ENCODE data around the gene GREB1L. TPM values are rescaled to one million over a fixed set of nuclear protein-coding genes. Genes with fewer than 3 reads are reported as not detected.
"Not testable (repeated sequence)": the region's sequence is repeated elsewhere in the genome, so short reads cannot be mapped to it uniquely, and the experiment has no call there.

The GREB1L gene
- total RNA-seq, 6 experiments from 2014 or later, result 3.1 to 7.9 (median 5.7) TPM

GRCh38 chr18:21270453-21270852, 28.4 kb downstream of the GREB1L start:
- Histone ChIP-seq H3K27ac (no peak overlapping the region), H3K9me3 (no peaks in the 10 kb centered on the region), H3K4me1 (peaks cover 0 to 11% (median 0%) of the 10 kb centered on the region in 4 donors), H3K4me3 (no peak overlapping the region), H3K27me3 (no peaks in the 10 kb centered on the region), H3K36me3 (no peaks in the 10 kb centered on the region)
- 83% methylated on average over 3 of the region's 3 CpGs for WGBS (ENCODE audit: insufficient coverage, low coverage, low lambda C conversion rate, missing lambda C conversion rate)
- intact Hi-C loops (cut with DNase I), result no loop called here
- DNase-seq, result no peak
- TF ChIP-seq POLR2A (IDR thresholded peaks at IDR 0.05), result no peak
- TF ChIP-seq, protein P1, sequence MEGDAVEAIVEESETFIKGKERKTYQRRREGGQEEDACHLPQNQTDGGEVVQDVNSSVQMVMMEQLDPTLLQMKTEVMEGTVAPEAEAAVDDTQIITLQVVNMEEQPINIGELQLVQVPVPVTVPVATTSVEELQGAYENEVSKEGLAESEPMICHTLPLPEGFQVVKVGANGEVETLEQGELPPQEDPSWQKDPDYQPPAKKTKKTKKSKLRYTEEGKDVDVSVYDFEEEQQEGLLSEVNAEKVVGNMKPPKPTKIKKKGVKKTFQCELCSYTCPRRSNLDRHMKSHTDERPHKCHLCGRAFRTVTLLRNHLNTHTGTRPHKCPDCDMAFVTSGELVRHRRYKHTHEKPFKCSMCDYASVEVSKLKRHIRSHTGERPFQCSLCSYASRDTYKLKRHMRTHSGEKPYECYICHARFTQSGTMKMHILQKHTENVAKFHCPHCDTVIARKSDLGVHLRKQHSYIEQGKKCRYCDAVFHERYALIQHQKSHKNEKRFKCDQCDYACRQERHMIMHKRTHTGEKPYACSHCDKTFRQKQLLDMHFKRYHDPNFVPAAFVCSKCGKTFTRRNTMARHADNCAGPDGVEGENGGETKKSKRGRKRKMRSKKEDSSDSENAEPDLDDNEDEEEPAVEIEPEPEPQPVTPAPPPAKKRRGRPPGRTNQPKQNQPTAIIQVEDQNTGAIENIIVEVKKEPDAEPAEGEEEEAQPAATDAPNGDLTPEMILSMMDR (IDR thresholded peaks at IDR 0.05), result no peak
- no peak for ATAC-seq

GRCh38 chr18:21272016-21272579, 30.1 kb downstream of the GREB1L start:
- DNase-seq (no peak), ATAC-seq (no peak)
- Histone ChIP-seq H3K27me3 (no peaks in the 10 kb centered on the region), H3K27ac (no peak overlapping the region), H3K9me3 (no peaks in the 10 kb centered on the region), H3K36me3 (no peaks in the 10 kb centered on the region), H3K4me3 (no peak overlapping the region), H3K4me1 (no peaks in the 10 kb centered on the region)
- TF ChIP-seq POLR2A (IDR thresholded peaks at IDR 0.05), result no peak
- TF ChIP-seq, protein P1 (IDR thresholded peaks at IDR 0.05), result no peak
- intact Hi-C loops (cut with DNase I), result no loop called here
- WGBS (ENCODE audit: insufficient coverage, low coverage, low lambda C conversion rate, missing lambda C conversion rate), result 49% methylated on average over 4 of the region's 4 CpGs

DNA sequence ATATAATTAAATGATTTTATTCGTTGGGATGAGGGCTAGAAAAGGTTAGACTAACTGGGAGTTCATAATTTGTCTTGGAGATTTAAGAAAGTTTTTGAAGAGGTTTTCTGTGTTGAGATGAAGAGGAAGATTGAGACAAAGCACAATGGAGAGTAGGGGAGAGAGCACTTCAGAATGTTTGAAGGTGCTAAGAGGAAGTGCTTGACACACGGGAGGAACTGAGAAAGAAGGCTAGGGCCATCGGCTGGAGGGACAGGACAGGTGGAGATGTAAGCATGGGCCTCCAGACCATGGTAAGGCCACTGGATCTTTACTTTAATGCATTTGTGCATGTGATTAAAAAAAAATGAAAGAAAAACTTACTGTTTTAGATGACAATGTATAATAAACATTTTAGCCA, 31.5 kb downstream of the GREB1L start:
- Histone ChIP-seq H3K4me3 (no peak overlapping the region), H3K27me3 (no peaks in the 10 kb centered on the region), H3K4me1 (no peaks in the 10 kb centered on the region), H3K9me3 (no peaks in the 10 kb centered on the region), H3K36me3 (no peaks in the 10 kb centered on the region), H3K27ac (no peak overlapping the region)
- WGBS (ENCODE audit: insufficient coverage, low coverage, low lambda C conversion rate, missing lambda C conversion rate), result 67% methylated on average over 3 of the region's 3 CpGs
- ATAC-seq (no peak), DNase-seq (no peak)
- intact Hi-C loops (cut with DNase I), result no loop called here
- TF ChIP-seq, protein P1 (IDR thresholded peaks at IDR 0.05), result no peak
- no peak for TF ChIP-seq POLR2A (IDR thresholded peaks at IDR 0.05)

- Histone ChIP-seq H3K4me3 (no peak overlapping the region), H3K27ac (no peak overlapping the region), H3K9me3 (no peaks in the 10 kb centered on the region), H3K4me1 (no peaks in the 10 kb centered on the region), H3K27me3 (no peaks in the 10 kb centered on the region), H3K36me3 (no peaks in the 10 kb centered on the region)
- intact Hi-C loops (cut with DNase I), result no loop called here
- TF ChIP-seq, protein P1 (IDR thresholded peaks at IDR 0.05), result no peak
- TF ChIP-seq POLR2A (IDR thresholded peaks at IDR 0.05), result no peak
- no peak for DNase-seq
- 92% methylated on average over 7 of the region's 7 CpGs for WGBS (ENCODE audit: insufficient coverage, low coverage, low lambda C conversion rate, missing lambda C conversion rate)
- no peak for ATAC-seq
Observed at GRCh38 chr18:21275645-21276044, 33.6 kb downstream of the GREB1L start.

DNA sequence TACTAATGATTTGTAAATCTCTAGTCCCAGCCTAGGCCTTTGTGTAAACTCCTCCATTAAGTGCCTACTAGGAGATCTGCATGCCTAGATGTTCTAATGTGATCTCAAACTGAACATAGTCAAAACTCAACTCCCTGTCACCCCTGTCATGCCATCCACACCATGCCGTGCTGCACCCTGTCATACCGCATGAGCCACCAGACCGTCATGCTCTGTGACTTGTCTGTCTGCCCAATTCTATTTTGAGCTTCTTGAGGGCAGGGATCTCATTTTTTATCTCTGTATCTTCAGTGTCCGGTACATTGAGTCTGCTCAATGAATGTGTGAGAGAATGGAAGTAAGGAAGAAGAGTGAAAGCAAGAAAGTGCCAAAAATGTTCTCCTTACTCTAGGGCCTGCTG, 35.5 kb downstream of the GREB1L start:
- Histone ChIP-seq H3K27ac (no peak overlapping the region), H3K9me3 (no peaks in the 10 kb centered on the region), H3K27me3 (no peaks in the 10 kb centered on the region), H3K4me1 (no peaks in the 10 kb centered on the region), H3K36me3 (no peaks in the 10 kb centered on the region), H3K4me3 (no peak overlapping the region)
- 88% methylated on average over 4 of the region's 4 CpGs for WGBS (ENCODE audit: insufficient coverage, low coverage, low lambda C conversion rate, missing lambda C conversion rate)
- TF ChIP-seq, protein P1 (IDR thresholded peaks at IDR 0.05), result no peak
- TF ChIP-seq POLR2A (IDR thresholded peaks at IDR 0.05), result no peak
- DNase-seq (no peak), ATAC-seq (no peak)
- intact Hi-C loops (cut with DNase I), result no loop called here

GRCh38 chr18:21278218-21278617, 36.2 kb downstream of the GREB1L start:
- H3K4me3 ChIP-seq; H3K9me3 ChIP-seq; DNase-seq; H3K36me3 ChIP-seq; H3K27me3 ChIP-seq; intact Hi-C loops (cut with DNase I); ATAC-seq; H3K4me1 ChIP-seq; H3K27ac ChIP-seq: not testable (repeated sequence)
- WGBS (ENCODE audit: insufficient coverage, low coverage, low lambda C conversion rate, missing lambda C conversion rate), result 95% methylated on average over 6 of the region's 6 CpGs

All from right lobe of liver (tissue), 6 donors.